ENCODE results near the gene CERS3.

The CERS3 gene

DNA sequence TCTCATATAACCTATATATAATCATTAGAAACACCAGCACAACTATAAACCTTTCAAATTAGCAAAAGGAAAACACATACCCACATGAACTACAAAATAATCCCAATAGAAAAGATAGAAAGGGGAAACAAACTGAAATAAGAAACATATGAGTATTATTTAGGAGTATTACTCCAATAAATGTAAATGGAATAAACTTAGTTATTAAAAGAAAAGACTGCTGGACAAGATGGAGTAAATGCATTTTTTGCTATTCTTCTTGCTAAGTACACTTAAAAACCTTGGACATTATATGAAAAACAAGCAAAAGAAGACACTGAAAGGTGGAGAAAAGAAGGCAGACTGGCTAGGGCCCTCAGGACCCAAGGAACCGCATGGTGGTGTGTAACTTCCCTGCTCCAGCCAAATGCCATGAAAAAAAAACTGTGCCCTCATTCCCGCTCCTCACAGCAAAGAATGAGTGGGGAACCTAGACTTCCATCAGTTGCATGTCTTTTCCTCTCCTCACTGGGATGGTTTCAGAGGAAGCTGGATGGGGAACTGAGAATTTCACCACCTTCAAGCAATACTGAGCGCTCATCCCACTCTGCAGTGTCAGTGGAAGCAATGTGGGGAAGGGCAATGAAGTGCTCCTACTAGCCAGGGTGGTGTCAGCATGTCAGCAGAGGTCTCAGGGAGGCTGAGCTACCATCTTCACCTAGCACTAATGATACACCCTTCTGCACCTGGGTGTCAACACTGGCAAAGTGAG is 143.3 kb downstream of the CERS3 start:
- no peak overlapping the region for H3K27ac ChIP-seq (ENCODE audit: low read depth, low read length)
- no peaks in the 10 kb centered on the region for H3K79me2 ChIP-seq (ENCODE audit: control insufficient read depth, insufficient read depth, low read length, unreplicated experiment)
- H3K36me3 ChIP-seq (ENCODE audit: insufficient read depth, low read length), result no peaks in the 10 kb centered on the region
- no peaks in the 10 kb centered on the region for H3K27me3 ChIP-seq (ENCODE audit: insufficient read depth, low read length)
- H3K4me3 ChIP-seq (ENCODE audit: low read depth, low read length), result no peak overlapping the region
- H3K4me1 ChIP-seq (ENCODE audit: control insufficient read depth, insufficient read depth, low read length, unreplicated experiment), result no peaks in the 10 kb centered on the region
- H2AFZ ChIP-seq (ENCODE audit: low read length, unreplicated experiment), result no peak overlapping the region

DNA sequence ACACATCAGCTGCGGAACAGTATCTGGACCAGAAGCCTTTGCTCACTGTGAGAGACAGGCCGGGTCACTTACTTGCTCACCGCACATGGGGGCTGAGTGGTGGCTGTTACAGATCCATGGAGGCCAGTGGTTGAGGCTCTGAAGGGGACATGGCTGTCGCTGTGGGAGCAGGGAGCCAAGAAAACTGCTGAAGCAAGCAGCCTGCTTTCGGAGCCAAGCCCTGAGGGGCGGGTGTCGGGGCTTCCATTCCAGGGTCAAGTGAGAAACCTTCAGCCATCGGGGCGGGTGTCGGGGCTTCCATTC is 144.7 kb downstream of the CERS3 start:
- Histone ChIP-seq H3K4me3 (ENCODE audit: low read depth, low read length) (no peak overlapping the region), H3K79me2 (ENCODE audit: control insufficient read depth, insufficient read depth, low read length, unreplicated experiment) (no peaks in the 10 kb centered on the region), H2AFZ (ENCODE audit: low read length, unreplicated experiment) (no peak overlapping the region), H3K27ac (ENCODE audit: low read depth, low read length) (no peak overlapping the region), H3K36me3 (ENCODE audit: insufficient read depth, low read length) (no peaks in the 10 kb centered on the region), H3K4me1 (ENCODE audit: control insufficient read depth, insufficient read depth, low read length, unreplicated experiment) (no peaks in the 10 kb centered on the region), H3K27me3 (ENCODE audit: insufficient read depth, low read length) (no peaks in the 10 kb centered on the region)

DNA sequence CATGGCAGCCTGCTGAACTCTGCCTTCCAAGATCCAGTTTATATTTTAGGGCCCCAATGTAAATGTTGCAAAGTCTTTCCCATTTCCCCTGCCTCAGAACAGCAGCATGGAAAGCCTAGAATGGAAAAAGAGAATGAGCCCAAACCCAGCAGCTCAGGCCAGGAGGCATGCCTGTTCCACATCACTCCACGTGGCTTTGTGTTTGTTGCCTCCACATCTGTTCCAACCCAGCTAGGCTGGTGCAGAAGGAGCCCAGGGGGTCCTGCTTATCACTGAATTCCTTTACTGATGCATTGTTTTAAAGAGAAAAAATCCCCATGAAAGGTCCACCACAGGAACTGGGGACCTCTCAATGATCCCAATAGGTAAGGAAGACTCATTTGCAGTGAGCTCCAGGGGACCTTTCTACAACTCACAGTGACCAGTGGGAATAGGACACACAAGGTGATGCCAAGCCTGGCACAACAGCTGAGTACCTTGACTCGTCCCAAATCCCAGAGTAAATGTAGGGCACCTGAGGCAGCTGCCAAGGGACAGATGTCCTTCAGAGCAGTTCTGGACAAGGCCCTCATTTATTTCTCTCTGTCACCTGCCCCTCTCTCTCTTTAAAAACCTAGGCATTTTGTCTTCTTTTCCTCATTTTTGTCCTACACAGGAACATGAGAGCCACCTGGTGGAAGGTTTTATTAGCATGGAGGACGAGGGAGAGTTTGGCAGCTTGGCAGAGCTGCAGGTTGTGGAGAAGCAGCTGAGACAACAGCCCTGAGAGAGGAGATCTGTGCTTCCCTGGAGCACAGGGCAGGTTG is 145.2 kb downstream of the CERS3 start:
- H3K36me3 ChIP-seq (ENCODE audit: insufficient read depth, low read length), result no peaks in the 10 kb centered on the region
- no peaks in the 10 kb centered on the region for H3K27me3 ChIP-seq (ENCODE audit: insufficient read depth, low read length)
- H3K27ac ChIP-seq (ENCODE audit: low read depth, low read length), result no peak overlapping the region

DNA sequence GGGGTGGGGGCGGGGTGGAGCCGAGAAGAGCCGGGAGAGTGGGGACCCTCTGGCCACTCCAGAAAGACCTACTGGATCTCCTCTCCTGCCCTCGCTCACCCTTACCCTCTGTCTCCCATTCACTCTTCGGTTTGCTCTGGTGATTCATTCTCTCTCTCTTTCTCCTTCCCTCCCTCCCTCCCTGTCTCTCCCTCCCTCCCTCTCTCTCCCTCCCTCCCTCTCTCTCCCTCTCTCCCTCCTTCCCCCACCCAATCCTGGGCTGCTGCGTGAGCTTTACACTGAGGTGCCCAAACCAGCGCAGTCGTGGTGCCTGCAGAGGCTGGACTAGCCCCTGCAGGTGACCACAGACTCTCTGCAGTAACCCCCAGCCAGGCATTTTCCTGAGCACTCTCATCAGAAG is 154.8 kb downstream of the CERS3 start:
- no peak overlapping the region for H3K4me3 ChIP-seq (ENCODE audit: low read depth, low read length)
- no peaks in the 10 kb centered on the region for H3K36me3 ChIP-seq (ENCODE audit: insufficient read depth, low read length)
- H3K4me1 ChIP-seq (ENCODE audit: control insufficient read depth, insufficient read depth, low read length, unreplicated experiment), result no peaks in the 10 kb centered on the region
- H3K79me2 ChIP-seq (ENCODE audit: control insufficient read depth, insufficient read depth, low read length, unreplicated experiment), result no peaks in the 10 kb centered on the region
- H2AFZ ChIP-seq (ENCODE audit: low read length, unreplicated experiment), result no peak overlapping the region
- H3K27me3 ChIP-seq (ENCODE audit: insufficient read depth, low read length), result no peaks in the 10 kb centered on the region; the same call in 1 of the 2 replicates
- H3K27ac ChIP-seq (ENCODE audit: low read depth, low read length), result no peak overlapping the region

More for the DNA sequence above, 145.2 kb downstream of the CERS3 start:
- Histone ChIP-seq H2AFZ (ENCODE audit: low read length, unreplicated experiment) (no peak overlapping the region), H3K79me2 (ENCODE audit: control insufficient read depth, insufficient read depth, low read length, unreplicated experiment) (no peaks in the 10 kb centered on the region), H3K4me1 (ENCODE audit: control insufficient read depth, insufficient read depth, low read length, unreplicated experiment) (no peaks in the 10 kb centered on the region), H3K4me3 (ENCODE audit: low read depth, low read length) (no peak overlapping the region)

DNA sequence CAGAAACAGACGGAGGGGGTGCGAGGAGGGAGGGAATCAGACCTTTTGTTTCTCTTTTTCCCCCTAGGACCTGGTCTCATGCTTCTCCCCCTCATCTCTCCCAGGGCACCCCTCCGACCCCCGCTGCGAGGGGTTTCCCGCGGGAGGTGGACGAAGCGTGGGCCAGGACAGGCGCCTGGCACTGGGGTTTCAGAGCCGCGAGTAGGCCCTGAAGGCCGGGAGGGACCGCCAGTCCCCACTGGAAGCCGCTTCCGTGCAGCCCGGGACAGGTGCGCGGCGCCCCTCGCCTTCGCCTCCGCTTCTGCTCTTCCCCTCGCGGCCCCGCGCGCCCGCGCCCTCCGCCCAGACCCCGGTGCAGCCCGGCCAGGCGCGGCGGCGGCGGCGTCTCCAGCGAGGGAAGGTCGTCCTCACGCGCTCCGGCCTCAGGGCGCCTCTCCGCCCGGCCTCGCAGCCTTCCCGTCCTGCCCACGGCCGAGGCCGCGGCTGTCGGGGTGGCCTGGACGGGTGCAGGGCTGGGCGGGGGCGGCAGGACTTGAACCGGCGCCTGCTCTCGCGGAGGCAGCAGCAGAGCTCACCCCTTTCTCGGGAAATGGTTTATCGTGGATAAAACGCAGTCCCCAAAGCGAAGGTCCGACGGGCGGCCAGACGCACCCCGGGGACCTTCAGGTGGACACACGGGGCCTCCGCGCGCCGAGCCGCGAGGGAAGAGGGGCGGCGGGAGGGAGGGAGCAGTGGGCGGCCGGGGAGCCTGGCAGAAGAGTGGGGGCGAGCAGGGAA is 155.4 kb downstream of the CERS3 start:
- no peaks in the 10 kb centered on the region; the same call in 1 of the 2 replicates for H3K27me3 ChIP-seq (ENCODE audit: insufficient read depth, low read length)
- no peak overlapping the region for H2AFZ ChIP-seq (ENCODE audit: low read length, unreplicated experiment)
- H3K4me3 ChIP-seq (ENCODE audit: low read depth, low read length), result no peak overlapping the region
- H3K4me1 ChIP-seq (ENCODE audit: control insufficient read depth, insufficient read depth, low read length, unreplicated experiment), result no peaks in the 10 kb centered on the region
- H3K79me2 ChIP-seq (ENCODE audit: control insufficient read depth, insufficient read depth, low read length, unreplicated experiment), result no peaks in the 10 kb centered on the region
- H3K36me3 ChIP-seq (ENCODE audit: insufficient read depth, low read length), result no peaks in the 10 kb centered on the region
- H3K27ac ChIP-seq (ENCODE audit: low read depth, low read length), result no peak overlapping the region

DNA sequence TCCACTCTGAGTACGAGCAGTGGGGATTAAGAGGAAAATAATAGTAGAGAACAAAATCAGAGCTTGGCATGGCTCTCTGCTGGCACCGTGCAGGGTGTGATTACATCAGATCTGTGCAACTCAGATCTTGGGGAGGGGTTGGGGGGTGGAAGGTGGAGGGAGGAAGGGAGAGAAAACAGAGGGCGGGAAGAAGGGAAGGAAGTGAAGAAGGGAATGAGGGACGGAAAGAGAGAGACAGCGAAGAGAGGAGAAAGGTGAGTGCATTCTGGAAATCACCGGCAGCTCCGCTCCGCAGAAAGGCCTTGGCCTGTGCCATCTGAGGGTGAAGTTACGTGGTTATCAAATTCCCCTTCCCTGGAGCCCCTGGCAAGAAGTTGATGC is 156.0 kb downstream of the CERS3 start:
- Histone ChIP-seq H3K27me3 (ENCODE audit: insufficient read depth, low read length) (no peaks in the 10 kb centered on the region; the same call in 1 of the 2 replicates), H3K4me1 (ENCODE audit: control insufficient read depth, insufficient read depth, low read length, unreplicated experiment) (no peaks in the 10 kb centered on the region), H3K27ac (ENCODE audit: low read depth, low read length) (no peak overlapping the region), H3K36me3 (ENCODE audit: insufficient read depth, low read length) (no peaks in the 10 kb centered on the region), H3K4me3 (ENCODE audit: low read depth, low read length) (no peak overlapping the region), H3K79me2 (ENCODE audit: control insufficient read depth, insufficient read depth, low read length, unreplicated experiment) (no peaks in the 10 kb centered on the region), H2AFZ (ENCODE audit: low read length, unreplicated experiment) (no peak overlapping the region)

DNA sequence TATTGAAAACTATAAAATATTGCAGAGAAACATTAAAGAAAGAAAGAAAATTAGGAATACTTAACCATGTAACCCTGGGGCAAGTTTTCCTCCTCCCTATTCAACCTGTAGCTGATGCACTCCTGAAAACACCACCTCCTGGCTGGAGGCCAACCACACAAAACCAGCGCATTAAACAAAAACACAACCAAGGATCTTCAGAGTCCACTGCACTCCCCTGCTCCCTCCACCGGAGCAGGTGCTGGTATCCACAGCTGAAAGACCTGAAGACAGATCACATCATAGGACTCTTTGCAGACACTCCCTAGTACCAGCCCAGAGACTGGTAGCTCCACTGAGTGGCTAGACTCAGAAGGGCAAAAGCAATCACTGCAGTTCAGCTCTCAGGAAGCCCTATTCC is 173.4 kb downstream of the CERS3 start:
- Histone ChIP-seq H3K79me2 (ENCODE audit: control insufficient read depth, insufficient read depth, low read length, unreplicated experiment) (no peaks in the 10 kb centered on the region), H3K27me3 (ENCODE audit: insufficient read depth, low read length) (no peaks in the 10 kb centered on the region), H2AFZ (ENCODE audit: low read length, unreplicated experiment) (no peak overlapping the region)

DNA sequence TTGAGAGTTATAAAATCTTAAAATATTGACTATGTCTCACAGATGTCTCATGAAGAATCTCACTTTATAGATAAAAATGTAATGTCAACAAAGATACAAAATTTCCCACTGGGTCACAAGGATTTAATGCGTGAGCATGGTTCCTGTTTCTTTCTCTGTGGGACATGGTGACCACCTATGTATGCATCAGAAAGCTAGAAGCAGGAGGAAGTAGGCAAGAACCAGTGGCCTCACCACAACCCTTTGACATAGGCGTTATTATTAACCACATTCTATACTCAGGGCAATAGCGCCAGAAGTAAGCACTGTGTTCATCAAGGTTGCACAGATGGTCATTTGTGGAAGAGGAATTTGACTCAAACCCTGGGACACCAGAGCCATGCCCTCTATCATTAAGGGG is 175.3 kb downstream of the CERS3 start:
- Histone ChIP-seq H3K36me3 (ENCODE audit: insufficient read depth, low read length) (no peaks in the 10 kb centered on the region), H3K4me1 (ENCODE audit: control insufficient read depth, insufficient read depth, low read length, unreplicated experiment) (no peaks in the 10 kb centered on the region), H3K27ac (ENCODE audit: low read depth, low read length) (no peak overlapping the region), H3K27me3 (ENCODE audit: insufficient read depth, low read length) (no peaks in the 10 kb centered on the region), H2AFZ (ENCODE audit: low read length, unreplicated experiment) (no peak overlapping the region), H3K4me3 (ENCODE audit: low read depth, low read length) (no peak overlapping the region), H3K79me2 (ENCODE audit: control insufficient read depth, insufficient read depth, low read length, unreplicated experiment) (no peaks in the 10 kb centered on the region)

More for the DNA sequence above, 173.4 kb downstream of the CERS3 start:
- Histone ChIP-seq H3K27ac (ENCODE audit: low read depth, low read length) (no peak overlapping the region), H3K4me1 (ENCODE audit: control insufficient read depth, insufficient read depth, low read length, unreplicated experiment) (no peaks in the 10 kb centered on the region), H3K36me3 (ENCODE audit: insufficient read depth, low read length) (no peaks in the 10 kb centered on the region), H3K4me3 (ENCODE audit: low read depth, low read length) (no peak overlapping the region)

DNA sequence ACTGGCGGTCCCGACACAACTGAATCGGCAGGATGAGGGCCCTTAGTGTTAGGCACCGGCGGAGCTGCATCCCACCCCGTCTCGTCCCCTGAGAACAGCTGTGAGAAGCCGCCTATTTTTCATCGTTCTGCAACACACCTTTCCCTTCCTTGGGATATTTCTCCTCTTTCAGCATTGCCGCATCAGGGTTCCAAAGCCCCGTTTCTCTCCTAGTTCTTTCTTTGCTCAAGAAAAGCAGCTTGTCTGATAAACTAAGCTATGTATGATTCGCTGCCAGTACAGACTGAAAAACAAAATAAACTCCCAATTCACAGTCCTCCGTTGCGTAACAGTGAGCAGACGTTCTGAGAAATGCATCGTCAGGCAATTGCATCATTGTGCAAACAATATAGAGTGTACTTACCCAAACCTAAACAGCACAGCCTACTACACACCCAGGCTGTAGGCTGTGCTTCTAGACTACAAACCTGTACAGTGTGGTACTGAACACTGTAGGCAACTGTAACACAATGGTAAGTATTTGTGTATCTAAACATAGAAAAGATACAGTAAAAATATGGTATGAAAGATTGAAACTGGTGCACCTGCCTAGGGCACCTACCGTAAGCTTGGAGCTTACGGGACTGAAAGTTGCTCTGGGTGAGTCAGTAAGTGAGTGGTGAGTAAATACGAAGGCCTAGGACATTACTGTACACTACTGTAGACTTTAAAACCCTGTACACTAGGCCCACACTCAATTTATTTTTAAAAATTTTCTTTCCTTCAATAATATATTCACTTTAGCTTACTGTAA is 178.1 kb downstream of the CERS3 start:
- H3K27me3 ChIP-seq (ENCODE audit: insufficient read depth, low read length), result no peaks in the 10 kb centered on the region
- H2AFZ ChIP-seq (ENCODE audit: low read length, unreplicated experiment), result peak overlapping the region; percentile 7
- no peaks in the 10 kb centered on the region for H3K79me2 ChIP-seq (ENCODE audit: control insufficient read depth, insufficient read depth, low read length, unreplicated experiment)
- H3K4me3 ChIP-seq (ENCODE audit: low read depth, low read length), result peak overlapping the region; percentile 90
- H3K4me1 ChIP-seq (ENCODE audit: control insufficient read depth, insufficient read depth, low read length, unreplicated experiment), result no peaks in the 10 kb centered on the region
- no peaks in the 10 kb centered on the region for H3K36me3 ChIP-seq (ENCODE audit: insufficient read depth, low read length)
- H3K27ac ChIP-seq (ENCODE audit: low read depth, low read length), result no peak overlapping the region

All from ACC112 (cell line).